NCI-H748 treated with DMSO at 0.1 percent for 48 hours (cell line): Measurements from ENCODE around the gene HIVEP3.

Experiments
- DNase-seq: peaks from one replicate; lab custom pipeline; 2025; lab: John Stamatoyannopoulos, UW

Gene HIVEP3

DNA sequence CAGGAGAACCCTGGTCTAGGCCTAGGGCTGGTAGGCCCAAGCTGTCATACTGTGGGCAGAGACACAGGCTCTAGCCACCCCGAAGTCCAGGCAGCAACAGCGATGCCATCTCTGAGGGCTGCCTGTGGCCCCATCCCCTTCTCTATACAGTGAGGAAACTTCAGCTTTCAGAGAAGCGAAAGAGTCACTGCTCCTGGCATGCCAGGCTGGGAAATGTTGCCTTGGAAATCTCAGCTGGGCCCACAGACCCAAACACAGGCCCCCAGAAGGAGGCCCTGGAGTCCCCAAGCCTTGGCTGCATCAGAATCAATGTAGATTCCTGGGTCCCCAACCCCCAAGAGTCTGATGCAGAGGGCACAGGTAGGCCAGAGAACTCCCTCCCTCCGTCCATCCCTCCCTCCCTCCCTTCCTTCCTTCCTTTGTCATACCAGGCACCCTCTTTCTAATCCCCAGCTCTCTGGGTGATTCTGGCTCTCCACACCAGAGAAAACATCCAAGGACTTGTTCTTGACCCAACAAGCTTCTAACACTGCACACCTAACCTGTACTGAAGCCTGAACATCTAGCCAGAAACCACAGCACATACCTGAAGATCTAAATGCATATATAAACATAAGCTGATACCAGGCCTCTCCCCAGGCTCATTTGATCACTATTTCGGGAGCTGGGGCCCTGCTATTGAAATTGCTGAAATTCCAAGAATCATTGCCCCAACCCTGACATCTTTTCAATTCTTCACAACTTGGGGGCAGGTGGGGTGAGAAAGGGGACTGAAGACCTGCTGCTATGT is 291.0 kb downstream of the HIVEP3 start:
- DNase-seq, result no peak

DNA sequence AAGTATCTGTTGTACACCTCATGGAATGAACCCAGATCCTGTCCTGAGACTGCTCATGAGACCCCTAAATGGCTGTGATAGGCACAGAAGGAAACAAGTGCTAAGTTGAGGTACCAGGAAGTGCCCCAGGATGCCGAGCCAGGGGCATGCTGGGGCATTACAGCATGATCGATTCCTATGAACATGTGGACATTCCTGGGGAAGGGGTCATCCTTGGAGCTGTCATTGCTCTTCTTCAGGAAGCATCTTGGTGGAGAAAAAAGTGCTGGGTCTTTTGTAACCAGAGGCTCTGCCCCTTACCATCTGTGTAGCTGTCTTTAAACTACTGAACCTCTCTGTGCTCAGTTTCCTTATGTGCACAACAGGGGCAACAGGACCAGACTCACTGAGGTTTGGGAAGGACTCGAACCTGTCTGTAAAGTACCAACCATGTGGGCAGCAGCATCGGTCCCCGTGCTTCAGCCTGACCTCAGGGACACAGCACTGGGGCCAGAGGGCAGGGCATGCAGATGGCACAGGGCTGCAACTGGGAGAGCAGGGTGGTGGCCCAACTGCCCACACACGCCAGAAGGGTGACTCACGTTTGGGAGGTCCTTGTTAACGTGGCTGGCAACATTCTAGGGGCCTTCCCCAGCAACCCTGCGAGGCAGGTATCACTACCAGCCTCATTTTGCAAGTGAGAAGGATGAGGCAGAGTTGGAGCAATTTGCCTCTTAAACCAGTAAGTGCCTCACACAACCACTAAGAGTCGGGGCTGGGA is 291.9 kb downstream of the HIVEP3 start:
- DNase-seq, result no peak

DNA sequence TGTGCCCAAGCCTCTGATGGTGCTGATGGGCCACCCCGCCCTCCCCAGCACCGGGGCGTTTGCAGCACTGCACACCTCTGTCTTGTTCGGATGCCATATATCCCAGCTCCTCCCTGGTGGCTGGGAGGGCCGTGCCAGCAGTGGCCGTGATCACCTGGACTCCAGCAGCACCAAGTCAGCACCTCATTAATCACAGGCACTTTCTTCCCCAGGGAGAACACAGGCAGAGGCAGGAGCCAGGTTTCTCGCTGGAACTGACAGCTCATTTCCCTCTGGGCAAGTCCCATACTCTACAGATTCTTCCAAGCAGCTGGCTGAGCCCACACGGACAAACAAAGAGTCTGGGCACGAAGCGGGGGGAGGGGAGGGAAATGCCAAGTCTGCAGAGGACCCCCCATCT is 292.6 kb downstream of the HIVEP3 start:
- no peak for DNase-seq

DNA sequence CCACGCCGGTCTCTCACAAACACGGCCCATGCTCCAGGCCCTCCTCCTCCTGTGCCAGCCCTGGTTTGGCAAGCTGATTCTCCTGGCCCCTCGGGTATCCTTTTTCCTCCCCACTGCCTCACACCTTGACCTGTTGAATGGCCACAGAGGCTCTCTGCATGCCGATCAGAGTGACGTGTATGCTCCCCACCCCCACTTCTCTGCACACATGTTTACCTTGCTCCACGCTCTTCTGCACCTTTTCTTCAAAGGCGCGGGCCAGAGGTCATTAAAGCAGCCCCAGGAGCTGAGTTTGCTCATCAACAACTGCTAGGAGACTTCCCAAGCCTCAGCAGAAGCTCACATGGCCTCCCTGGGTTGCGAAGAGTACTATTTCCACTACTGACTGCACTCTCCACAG is 295.0 kb downstream of the HIVEP3 start:
- DNase-seq, result no peak

DNA sequence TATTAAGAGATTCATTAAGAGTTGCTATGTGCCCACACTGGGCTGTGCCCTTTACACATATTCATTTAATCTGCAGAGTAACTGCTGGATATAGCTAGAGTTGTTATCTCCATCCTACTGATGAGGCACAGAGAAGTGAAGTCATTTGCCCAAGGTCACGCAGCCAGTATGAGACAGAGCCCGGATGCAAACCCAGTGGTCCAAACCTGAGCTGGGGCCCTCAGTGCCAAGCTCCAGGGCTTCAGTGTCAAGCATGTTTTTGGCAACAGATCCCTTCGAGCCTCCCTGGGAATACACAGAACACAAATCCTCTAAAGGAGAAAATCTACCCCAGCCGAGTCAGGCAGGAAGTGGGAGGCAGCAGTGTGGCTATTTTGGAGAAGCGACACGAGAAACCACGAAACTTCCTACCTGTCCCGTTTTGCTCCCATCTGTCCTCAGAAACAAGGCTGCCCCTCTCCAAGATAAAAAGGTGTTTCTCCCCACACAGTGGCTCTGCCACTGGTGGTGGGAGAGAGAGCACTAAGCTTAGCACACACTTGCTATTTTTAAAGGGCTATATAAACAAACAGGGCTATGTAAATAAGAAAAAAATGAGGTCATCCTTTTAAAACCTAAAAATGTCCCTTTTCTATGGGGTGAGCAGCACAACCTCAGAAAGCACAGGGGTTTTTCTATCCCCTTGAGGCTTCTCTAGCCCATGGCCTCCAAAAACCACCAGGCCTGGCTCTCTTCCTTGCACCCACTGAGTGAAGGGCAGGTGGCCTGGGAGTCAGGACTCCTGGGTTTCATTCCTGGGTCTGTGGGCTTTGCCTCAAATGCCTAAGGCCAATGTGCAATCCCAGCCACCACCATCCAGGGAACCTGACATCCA is 295.6 kb downstream of the HIVEP3 start:
- no peak for DNase-seq

DNA sequence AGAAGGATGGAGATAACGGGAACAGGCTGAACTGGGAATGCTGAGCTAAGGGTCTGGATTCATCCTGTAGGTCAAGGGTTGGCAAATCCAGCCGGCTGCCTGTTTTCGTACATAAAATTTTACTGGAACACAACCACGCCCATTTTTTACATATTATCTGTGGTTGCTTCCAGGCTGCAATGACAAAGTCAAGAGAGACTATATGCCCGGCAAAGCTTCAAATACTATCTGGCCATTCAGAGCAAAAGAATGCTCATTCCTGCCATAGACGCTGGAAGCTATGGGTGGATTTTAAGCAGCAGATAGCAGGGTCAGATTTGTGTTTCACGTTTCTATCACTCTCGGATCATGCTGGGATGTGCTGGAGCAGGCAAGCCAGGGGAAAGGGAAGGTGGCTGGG is 296.3 kb downstream of the HIVEP3 start:
- no peak for DNase-seq

DNA sequence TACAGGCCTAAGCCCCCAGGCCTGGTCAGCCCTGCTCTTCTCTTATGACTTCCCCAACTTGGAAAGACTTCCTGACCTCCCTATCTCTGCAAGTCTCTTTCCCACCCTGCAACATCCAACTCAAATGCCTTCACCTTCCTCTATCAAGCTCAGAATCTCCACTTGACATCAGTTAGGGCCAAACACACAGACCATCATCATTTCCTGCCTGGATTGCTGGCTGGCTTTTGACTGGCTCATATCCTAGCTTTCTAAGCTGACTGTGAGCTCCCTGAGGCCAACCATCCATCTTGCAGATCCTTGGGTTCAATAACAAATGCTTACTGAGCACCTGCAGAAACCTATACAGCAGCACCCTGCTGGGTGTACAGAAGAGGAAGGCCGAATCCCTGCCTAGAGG is 296.9 kb downstream of the HIVEP3 start:
- no peak for DNase-seq

DNA sequence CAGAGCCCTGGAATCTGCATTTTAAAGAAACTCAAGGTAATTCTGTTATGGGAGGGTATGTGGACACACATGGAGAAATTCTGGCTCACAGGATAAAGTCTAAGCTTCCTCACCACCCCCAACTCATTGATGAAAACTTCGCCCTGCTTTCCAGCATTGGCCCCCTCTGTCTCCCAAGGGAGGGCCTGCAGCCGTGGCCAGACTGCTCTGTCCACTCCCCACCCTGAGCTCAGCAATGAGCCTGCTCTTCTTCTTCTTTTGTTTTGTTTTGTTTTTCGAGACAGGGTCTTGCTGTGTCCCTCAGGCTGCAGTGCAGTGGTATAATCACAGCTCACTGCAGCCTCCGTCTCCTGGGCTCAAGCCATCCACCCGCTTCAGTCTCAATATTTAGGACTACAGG is 297.5 kb downstream of the HIVEP3 start:
- no peak for DNase-seq

DNA sequence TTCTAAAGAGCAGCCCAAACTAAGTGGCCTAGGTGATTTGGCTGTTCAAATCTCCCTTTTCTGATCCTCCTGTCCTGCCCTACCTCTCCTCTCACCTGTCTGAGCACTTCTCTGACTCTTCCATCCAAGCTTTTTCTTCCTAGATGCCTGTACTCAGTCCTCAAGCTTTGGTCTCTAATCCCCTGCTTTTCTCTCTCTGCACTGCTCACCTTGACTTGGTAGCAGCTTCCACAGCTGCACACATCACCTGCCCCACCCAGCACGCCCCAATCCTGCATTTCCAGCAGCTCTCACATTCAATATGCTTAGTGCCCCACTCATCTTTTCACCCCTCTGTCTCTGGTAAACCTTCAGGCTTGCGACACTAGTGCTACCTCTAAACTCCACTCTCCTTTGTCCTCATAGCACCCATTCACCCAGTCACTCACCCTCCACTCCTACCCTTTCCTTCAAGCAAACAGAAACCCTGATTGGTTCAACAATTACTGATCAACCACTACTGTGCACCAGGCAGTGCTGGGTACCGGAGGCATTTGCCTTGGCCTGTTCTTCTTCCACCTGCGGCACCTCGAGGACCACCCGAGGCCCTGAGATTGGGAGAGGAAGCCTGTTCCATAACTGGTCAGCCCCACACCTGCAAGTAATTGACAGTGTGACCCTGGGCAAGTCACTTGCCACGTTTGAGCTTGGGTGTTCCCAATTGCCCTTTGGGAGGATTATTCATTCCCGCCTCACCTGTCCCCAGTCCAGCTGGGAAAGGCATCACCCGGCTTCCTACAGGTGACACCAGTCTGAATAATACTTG is 298.2 kb downstream of the HIVEP3 start:
- no peak for DNase-seq

DNA sequence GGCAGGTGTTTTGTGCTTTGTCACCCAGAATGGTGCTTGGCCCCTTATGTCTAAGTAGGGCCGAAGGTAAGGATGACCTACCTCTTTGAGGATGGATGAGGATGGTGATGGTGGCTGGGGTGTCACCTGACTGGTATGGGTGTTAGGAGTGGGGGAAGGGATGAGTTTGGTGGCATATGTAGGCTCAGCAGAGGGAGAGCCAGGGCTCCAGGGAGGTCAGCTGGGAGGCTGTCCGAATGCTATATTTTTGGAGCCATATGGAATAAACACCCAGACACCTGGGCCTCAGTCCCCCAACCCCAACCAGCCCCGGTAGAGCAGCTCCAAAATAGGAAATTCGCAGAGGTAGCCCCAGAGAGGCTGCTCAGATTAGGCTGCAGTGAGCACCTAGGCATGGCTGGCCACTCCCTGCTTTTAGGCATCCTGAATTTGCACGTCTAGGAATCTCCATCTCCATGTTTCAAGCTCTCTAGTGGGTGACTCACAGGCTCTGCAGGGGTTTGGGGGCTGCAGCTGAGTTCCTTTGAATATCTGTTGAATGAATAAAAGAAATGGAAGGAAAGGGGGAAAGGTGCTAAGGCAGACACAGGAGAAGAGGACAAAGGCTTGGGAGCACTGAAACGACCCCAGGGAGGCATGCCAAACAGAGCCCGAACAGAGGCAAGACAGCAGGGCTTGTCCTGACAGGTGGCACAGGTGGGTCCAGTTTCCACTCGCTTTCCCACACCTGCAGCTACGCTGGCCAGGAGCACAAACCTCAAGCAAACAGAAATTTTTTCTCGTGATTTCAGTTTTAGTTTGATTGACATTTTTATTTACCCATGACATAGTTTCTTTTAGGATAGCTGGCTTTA is 299.0 kb downstream of the HIVEP3 start:
- no peak for DNase-seq

DNA sequence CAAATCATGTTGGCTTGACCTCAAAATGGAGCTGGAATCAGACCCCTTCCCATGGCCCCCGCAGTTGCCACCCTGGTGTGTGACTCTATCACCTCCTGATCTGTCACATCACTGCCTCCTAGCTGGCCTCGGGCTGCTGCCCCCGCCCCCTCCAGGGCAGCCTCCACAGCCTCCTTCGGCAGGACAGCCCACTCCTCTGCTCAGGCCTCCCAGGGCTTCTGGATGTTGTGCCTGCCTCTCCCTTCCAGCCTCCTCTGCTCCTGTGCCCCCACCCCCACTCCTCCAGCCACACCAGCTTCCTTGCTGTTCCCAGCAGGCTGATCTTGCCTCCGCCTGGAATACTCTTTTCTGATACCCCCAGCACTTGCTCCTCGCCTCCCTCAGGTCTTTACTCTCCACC is 299.9 kb downstream of the HIVEP3 start:
- no peak for DNase-seq

DNA sequence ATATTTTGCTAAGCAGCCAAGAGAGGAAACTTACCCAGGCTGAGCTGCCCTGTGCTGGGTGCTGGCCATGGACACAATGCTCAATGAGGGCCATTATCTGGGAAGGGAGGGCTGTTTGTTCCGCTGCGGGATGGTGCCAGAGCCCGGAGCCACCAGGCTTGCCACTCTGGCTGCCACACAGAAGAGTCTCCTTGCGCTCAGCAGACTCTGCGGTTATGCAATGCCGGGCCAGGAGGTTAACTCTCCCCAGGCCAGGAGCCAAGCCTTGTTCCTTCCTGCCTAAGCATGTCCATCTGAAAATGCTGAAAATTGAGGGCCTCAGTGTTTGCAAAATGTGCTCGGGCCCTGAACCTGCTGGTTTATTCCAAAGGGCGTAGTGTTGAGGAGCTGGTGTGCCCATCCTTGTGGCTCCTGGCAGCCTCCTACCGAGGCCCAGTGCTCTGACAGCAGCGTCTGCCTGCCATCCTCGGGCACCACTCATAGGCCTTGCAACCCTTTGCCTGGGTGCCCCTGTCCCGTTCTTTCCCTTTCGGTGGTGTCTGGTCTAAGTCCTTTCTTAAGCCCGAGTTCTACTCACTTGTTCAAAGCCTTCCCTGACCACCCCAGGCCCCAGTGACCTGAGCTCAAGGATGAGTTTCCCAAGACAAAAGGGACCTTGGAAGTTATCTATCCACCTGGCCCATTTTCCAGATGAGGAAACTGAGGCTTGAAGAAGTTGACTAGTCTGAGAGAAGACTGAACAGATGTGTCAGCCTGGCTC is 300.5 kb downstream of the HIVEP3 start:
- DNase-seq, result no peak

DNA sequence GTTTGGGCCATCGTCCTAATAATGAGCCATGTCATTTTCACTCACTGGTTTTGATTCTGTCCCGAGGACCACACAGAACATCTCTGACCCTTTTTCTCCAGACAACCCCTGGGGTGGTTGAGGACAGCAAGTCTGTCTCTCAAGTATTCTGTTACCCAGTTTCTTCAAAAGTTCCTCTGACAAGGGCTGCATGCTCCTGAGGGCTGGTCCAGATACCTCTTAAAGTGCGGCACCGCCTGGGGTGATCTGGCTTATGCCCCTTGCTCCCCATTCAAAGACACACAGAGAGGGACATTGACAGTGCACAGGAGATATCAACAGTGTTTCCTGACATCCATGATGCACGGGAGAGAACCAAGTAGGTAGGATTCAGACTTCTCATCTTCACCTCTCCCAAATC is 301.4 kb downstream of the HIVEP3 start:
- DNase-seq, result no peak

DNA sequence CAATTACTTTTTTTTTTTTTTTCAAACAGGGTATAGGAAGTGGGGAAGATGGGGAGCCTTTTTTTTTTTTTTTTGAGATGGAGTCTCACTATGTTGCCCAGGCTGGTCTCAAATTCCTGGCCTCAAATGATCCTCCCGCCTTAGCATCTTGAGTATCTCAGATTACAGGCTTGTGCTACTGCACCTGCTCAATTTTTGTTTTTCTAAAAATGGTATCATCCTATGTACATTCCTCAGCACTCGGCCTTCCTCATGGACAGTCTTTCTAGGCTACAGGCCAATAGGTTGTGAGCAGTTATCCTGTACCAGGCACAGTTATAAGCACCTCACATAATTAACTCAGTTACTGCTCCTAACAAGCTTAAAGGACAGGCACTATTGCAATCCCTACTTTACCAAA is 302.2 kb downstream of the HIVEP3 start:
- DNase-seq, result no peak

DNA sequence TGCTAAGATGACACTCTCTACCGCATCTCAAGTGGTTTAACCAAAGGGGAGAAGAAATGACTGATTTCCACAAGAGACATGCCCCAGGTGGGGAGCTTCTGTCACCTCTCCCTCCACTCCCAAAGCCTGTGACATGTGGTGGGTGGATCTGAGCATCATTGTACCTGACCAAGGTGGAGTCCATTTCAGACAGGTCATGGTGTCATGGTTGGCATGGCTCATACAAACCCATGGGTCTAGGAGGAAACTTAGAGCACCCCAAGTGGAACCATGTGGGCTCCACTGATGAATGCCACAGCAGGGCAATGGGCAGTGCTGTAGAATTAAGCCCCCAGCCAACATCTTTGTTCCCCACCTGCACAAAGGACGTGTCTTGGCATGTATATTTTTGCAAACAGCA is 302.7 kb downstream of the HIVEP3 start:
- no peak for DNase-seq

DNA sequence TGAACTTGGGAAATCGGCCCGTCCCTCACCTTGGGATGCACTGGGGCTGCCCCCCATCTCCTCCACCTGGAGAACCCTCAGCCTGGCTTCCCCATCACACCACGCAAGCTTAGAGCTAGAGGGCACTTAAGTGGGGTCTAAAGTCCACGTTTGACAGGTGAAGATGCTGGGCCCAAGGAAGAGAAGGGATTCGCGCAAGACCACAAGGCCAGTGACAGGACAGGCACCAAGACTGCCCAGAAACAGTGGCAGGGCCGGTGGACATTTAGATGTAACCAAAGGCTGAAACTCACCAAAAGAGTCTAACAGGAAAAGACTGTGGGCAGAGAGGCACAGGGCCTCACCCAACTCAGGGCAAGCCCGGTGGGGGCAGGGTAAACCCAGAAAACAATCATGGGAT is 303.4 kb downstream of the HIVEP3 start:
- no peak for DNase-seq

DNA sequence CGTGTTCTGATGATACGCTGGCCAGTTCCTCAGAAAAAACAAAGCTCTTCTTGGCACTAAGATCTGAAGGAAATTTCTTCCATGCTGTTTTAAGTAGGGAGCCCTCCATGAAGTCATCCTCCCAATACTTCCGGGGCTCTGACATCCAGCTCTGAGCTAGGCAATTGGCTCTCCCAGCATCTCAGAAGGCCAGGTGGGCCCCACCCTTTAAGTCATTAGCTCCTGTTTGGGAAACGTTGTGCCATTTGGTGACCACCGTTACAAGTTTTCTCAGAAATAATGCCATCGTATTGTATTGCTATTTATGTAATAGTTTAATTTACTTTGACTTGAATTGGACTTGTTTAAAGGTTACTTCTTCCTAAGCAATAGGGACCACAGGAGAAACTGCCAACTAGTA is 303.9 kb downstream of the HIVEP3 start:
- DNase-seq, result no peak

DNA sequence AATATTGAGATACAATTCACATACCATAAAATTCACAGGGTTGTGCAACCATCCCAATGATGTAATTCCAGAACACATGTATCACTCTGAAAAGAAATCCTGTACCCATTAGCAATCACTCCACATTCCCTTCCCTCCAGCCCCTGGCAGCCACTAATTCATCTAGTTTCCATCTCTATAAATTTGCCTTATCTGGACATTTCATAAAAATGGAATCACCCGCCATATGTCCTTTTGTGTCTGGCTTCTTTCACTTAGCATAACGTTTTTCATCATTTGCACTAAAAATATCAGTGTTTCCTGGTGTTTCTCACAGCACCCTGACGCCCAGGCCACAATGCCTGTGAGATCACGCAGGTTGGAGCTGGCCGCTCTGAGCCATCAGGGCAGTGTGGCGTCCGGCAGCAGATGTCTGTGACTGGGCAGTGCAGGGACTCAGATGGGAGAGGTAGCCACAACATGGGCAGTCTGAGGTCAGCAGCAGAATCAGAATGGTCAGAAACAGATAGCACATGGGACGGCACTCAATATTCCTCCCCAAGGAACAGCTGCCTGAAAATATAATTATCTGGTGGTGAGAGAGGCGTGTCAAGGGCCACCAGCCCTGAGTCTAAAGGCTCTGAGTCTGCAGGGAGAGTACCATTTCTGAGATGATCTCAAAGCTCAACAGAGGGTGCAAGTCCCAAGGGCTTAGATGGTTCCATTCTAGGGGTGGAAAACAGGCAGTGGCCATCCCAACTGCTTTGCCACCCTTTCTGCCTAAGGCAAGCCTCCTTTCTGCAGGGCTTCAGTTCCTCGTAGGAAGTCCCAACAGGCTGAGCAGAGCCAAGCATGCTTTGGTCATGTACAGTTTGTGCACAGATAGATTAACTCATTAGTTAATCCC is 304.8 kb downstream of the HIVEP3 start:
- DNase-seq, result no peak

DNA sequence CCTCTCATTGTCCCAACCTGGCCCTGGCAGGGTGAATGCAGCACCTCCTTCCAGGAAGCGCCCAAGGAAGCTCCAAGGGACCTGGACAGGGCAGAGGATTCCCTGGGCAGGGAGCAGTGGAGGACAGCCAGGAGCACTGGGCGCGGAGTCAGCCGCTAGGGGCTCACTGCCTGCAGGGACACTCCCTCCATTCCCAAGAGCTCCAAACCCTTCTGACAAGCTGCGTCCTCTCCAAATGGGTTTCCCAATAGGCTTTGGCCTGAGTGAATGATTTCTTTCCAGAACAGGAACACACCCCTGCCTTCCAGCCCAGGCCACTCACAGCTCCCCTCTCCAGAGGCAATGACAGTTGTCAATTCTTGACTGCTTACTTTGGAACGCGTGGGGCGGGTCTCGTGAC is 305.8 kb downstream of the HIVEP3 start:
- DNase-seq, result no peak
